Stimulated activated naive CD8-positive, alpha-beta T cell treated with anti-CD3 and anti-CD28 coated beads, Interleukin-15, Interleukin-2, amounts not matched to agents 100 ng/mL and 50 ng/mL, for 24 hours (primary cell): Measurements from ENCODE around the gene GPR68.
A peak's percentile ranks its signal among the peaks of the same experiment; 100 is the strongest.

Experiments
- H3K27ac Mint-ChIP-seq: one replicate; pipeline ENCODE4 v1.8.0; 2021; ENCODE audit warnings: mild to moderate bottlenecking, mixed read lengths
- H3K27me3 Mint-ChIP-seq: one replicate; pipeline ENCODE4 v1.8.0; 2021; ENCODE audit warnings: mixed read lengths
- H3K36me3 Mint-ChIP-seq: one replicate; pipeline ENCODE4 v1.8.0; 2021; ENCODE audit warnings: low read depth, mixed read lengths
- H3K4me1 Mint-ChIP-seq: one replicate; pipeline ENCODE4 v1.8.0; 2021; ENCODE audit warnings: low read depth, mixed read lengths
- H3K4me3 Mint-ChIP-seq: one replicate; pipeline ENCODE4 v1.8.0; 2021; ENCODE audit warnings: mild to moderate bottlenecking, mixed read lengths
- H3K9me3 Mint-ChIP-seq: one replicate; pipeline ENCODE4 v1.8.0; 2021; ENCODE audit warnings: mixed read lengths

GPR68 gene

GRCh38 chr14:91244501-91244901 lies at the start of gene GPR68:
GPR68 (minus strand) TSS chr14:91244704; CDS start chr14:91235050, 9,654 bp downstream.
- peak within 1 kb of the TSS; percentile 81 for H3K4me3 Mint-ChIP-seq
- H3K27ac Mint-ChIP-seq = peak within 1 kb of the TSS; percentile 95
- H3K4me1 Mint-ChIP-seq = peaks cover 97% of the 10 kb centered on the region
- no peaks in the 10 kb centered on the region for H3K27me3 Mint-ChIP-seq
- peaks cover 4% of the 10 kb centered on the region for H3K9me3 Mint-ChIP-seq
- H3K36me3 Mint-ChIP-seq = peaks cover 20% of the 10 kb centered on the region

GRCh38 chr14:91294153-91294552 lies 49.6 kb upstream of the GPR68 start:
- no peaks in the 10 kb centered on the region for H3K9me3 Mint-ChIP-seq
- H3K36me3 Mint-ChIP-seq = peaks cover 84% of the 10 kb centered on the region
- H3K4me1 Mint-ChIP-seq = peaks cover 12% of the 10 kb centered on the region
- no peaks in the 10 kb centered on the region for H3K27me3 Mint-ChIP-seq
- H3K4me3 Mint-ChIP-seq = no peak overlapping the region
- peak overlapping the region; percentile 64 for H3K27ac Mint-ChIP-seq

- H3K4me1 Mint-ChIP-seq = peaks cover 5% of the 10 kb centered on the region
- no peaks in the 10 kb centered on the region for H3K9me3 Mint-ChIP-seq
- H3K4me3 Mint-ChIP-seq = no peak overlapping the region
- no peaks in the 10 kb centered on the region for H3K27me3 Mint-ChIP-seq
- H3K27ac Mint-ChIP-seq = peak overlapping the region; percentile 64
- peaks cover 80% of the 10 kb centered on the region for H3K36me3 Mint-ChIP-seq
Observed at GRCh38 chr14:91293281-91293680, 48.8 kb upstream of the GPR68 start.

- Mint-ChIP-seq H3K27me3 (no peaks in the 10 kb centered on the region), H3K4me3 (no peak overlapping the region)
Observed at GRCh38 chr14:91292491-91292890, 48.0 kb upstream of the GPR68 start.

GRCh38 chr14:91291786-91292405 lies 47.4 kb upstream of the GPR68 start:
- peak overlapping the region; percentile 40 for H3K27ac Mint-ChIP-seq
- no peak overlapping the region for H3K4me3 Mint-ChIP-seq
- no peaks in the 10 kb centered on the region for H3K27me3 Mint-ChIP-seq
- peaks cover 78% of the 10 kb centered on the region for H3K36me3 Mint-ChIP-seq
- peaks cover 5% of the 10 kb centered on the region for H3K4me1 Mint-ChIP-seq
- H3K9me3 Mint-ChIP-seq = no peaks in the 10 kb centered on the region

More at GRCh38 chr14:91292491-91292890, 48.0 kb upstream of the GPR68 start:
- Mint-ChIP-seq H3K27ac (peak overlapping the region; percentile 57), H3K36me3 (peaks cover 80% of the 10 kb centered on the region), H3K4me1 (peaks cover 5% of the 10 kb centered on the region), H3K9me3 (no peaks in the 10 kb centered on the region)

GRCh38 chr14:91290986-91291385 lies 46.5 kb upstream of the GPR68 start:
- Mint-ChIP-seq H3K27me3 (no peaks in the 10 kb centered on the region), H3K27ac (peak overlapping the region; percentile 40)

GRCh38 chr14:91289464-91289863 lies 45.0 kb upstream of the GPR68 start:
- no peaks in the 10 kb centered on the region for H3K9me3 Mint-ChIP-seq
- peaks cover 23% of the 10 kb centered on the region for H3K4me1 Mint-ChIP-seq
- no peak overlapping the region for H3K4me3 Mint-ChIP-seq
- H3K27me3 Mint-ChIP-seq = no peaks in the 10 kb centered on the region
- H3K27ac Mint-ChIP-seq = no peak overlapping the region
- H3K36me3 Mint-ChIP-seq = peaks cover 85% of the 10 kb centered on the region

More at GRCh38 chr14:91290986-91291385, 46.5 kb upstream of the GPR68 start:
- H3K9me3 Mint-ChIP-seq = no peaks in the 10 kb centered on the region
- H3K36me3 Mint-ChIP-seq = peaks cover 78% of the 10 kb centered on the region
- H3K4me1 Mint-ChIP-seq = peaks cover 10% of the 10 kb centered on the region
- H3K4me3 Mint-ChIP-seq = no peak overlapping the region

GRCh38 chr14:91288876-91289275 lies 44.4 kb upstream of the GPR68 start:
- Mint-ChIP-seq H3K4me3 (no peak overlapping the region), H3K36me3 (peaks cover 85% of the 10 kb centered on the region), H3K9me3 (no peaks in the 10 kb centered on the region), H3K27ac (no peak overlapping the region), H3K4me1 (peaks cover 27% of the 10 kb centered on the region), H3K27me3 (no peaks in the 10 kb centered on the region)

GRCh38 chr14:91286530-91286937 lies 42.0 kb upstream of the GPR68 start:
- H3K4me3 Mint-ChIP-seq = no peak overlapping the region
- H3K27me3 Mint-ChIP-seq = no peaks in the 10 kb centered on the region
- H3K27ac Mint-ChIP-seq = peak overlapping the region; percentile 80
- H3K4me1 Mint-ChIP-seq = peaks cover 27% of the 10 kb centered on the region
- peaks cover 89% of the 10 kb centered on the region for H3K36me3 Mint-ChIP-seq
- no peaks in the 10 kb centered on the region for H3K9me3 Mint-ChIP-seq

- no peaks in the 10 kb centered on the region for H3K27me3 Mint-ChIP-seq
- H3K4me3 Mint-ChIP-seq = no peak overlapping the region
- no peaks in the 10 kb centered on the region for H3K9me3 Mint-ChIP-seq
- H3K27ac Mint-ChIP-seq = peak overlapping the region; percentile 59
- peaks cover 27% of the 10 kb centered on the region for H3K4me1 Mint-ChIP-seq
- H3K36me3 Mint-ChIP-seq = peaks cover 78% of the 10 kb centered on the region
Observed at GRCh38 chr14:91284791-91285548, 40.5 kb upstream of the GPR68 start.

- peaks cover 80% of the 10 kb centered on the region for H3K36me3 Mint-ChIP-seq
- H3K4me1 Mint-ChIP-seq = peaks cover 27% of the 10 kb centered on the region
- no peak overlapping the region for H3K4me3 Mint-ChIP-seq
- peak overlapping the region; percentile 61 for H3K27ac Mint-ChIP-seq
- H3K27me3 Mint-ChIP-seq = no peaks in the 10 kb centered on the region
- no peaks in the 10 kb centered on the region for H3K9me3 Mint-ChIP-seq
Observed at GRCh38 chr14:91284146-91284790, 39.8 kb upstream of the GPR68 start.

- Mint-ChIP-seq H3K9me3 (no peaks in the 10 kb centered on the region), H3K4me1 (peaks cover 27% of the 10 kb centered on the region), H3K36me3 (peaks cover 77% of the 10 kb centered on the region), H3K27me3 (no peaks in the 10 kb centered on the region), H3K4me3 (no peak overlapping the region), H3K27ac (no peak overlapping the region)
Observed at GRCh38 chr14:91283666-91284065, 39.2 kb upstream of the GPR68 start.

- Mint-ChIP-seq H3K9me3 (no peaks in the 10 kb centered on the region), H3K4me1 (peaks cover 27% of the 10 kb centered on the region), H3K27me3 (no peaks in the 10 kb centered on the region), H3K36me3 (peaks cover 73% of the 10 kb centered on the region), H3K27ac (peak overlapping the region; percentile 16), H3K4me3 (no peak overlapping the region)
Observed at GRCh38 chr14:91282954-91283645, 38.6 kb upstream of the GPR68 start.

GRCh38 chr14:91281346-91281745 lies 36.8 kb upstream of the GPR68 start:
- Mint-ChIP-seq H3K27me3 (no peaks in the 10 kb centered on the region), H3K4me3 (no peak overlapping the region), H3K27ac (no peak overlapping the region), H3K36me3 (peaks cover 74% of the 10 kb centered on the region), H3K4me1 (peaks cover 24% of the 10 kb centered on the region), H3K9me3 (no peaks in the 10 kb centered on the region)

GRCh38 chr14:91280129-91280528 lies 35.6 kb upstream of the GPR68 start:
- no peak overlapping the region for H3K4me3 Mint-ChIP-seq
- peaks cover 15% of the 10 kb centered on the region for H3K4me1 Mint-ChIP-seq
- peaks cover 66% of the 10 kb centered on the region for H3K36me3 Mint-ChIP-seq
- no peaks in the 10 kb centered on the region for H3K27me3 Mint-ChIP-seq
- H3K27ac Mint-ChIP-seq = peak overlapping the region; percentile 45
- H3K9me3 Mint-ChIP-seq = no peaks in the 10 kb centered on the region
